B cell (primary cell): Measurements from ENCODE around the gene DOCK1. TPM values are rescaled to one million over a fixed set of nuclear protein-coding genes. Genes with fewer than 3 reads are reported as not detected.

ENCODE experiments used
- ATAC-seq: fragments of 200-7000 bp; cut with Tn5 transposase; one replicate; pipeline ENCODE4 v1.10.0; 2021; ENCODE audit warnings: low read depth, mild to moderate bottlenecking, moderate number of reproducible peaks, moderate library complexity
- CTCF ChIA-PET: fragments of 350-600 bp; sonication (Branson Sonifier 250); formaldehyde crosslinking; loops from one replicate; lab custom pipeline; 2021; ENCODE audit warnings: antibody characterized with exemption, inconsistent platforms; lab: Charles Lee
- POLR2A ChIA-PET: fragments of 350-600 bp; sonication (Branson Sonifier 250); formaldehyde crosslinking; loops from one replicate; lab custom pipeline; 2021; ENCODE audit warnings: antibody characterized with exemption; lab: Charles Lee
- DNase-seq: peaks from one replicate; pipeline ENCODE4 v3.0.0; 2013
- H2AFZ ChIP-seq: 2 replicates; pipeline ENCODE4 v1.6.1; 2012; ENCODE audit warnings: mild to moderate bottlenecking, low read depth, low read length; ENCODE audit not compliant: insufficient read depth, poor library complexity, severe bottlenecking
- H3K27ac ChIP-seq, 2 donors: 1 replicate in 1 of 2; 2 replicates in 1 of 2; pipeline ENCODE4 v1.5.1; 2012 to 2013; ENCODE audit warnings: low read length in 2 of 2, mild to moderate bottlenecking in 2 of 2, moderate library complexity in 1 of 2
- H3K27me3 ChIP-seq, 4 experiments: fragments of 200-600 bp in 1 of 4; sonication (generic) in 1 of 4; replicated peaks in 1 of 4; 1 replicate in 2 of 4; 2 replicates in 2 of 4; pipeline versions ENCODE4 v1.6.1 to v1.7.0; 2013 to 2016; ENCODE audit warnings: low read length in 3 of 4, mild to moderate bottlenecking in 2 of 4, mixed read lengths in 1 of 4, moderate library complexity in 1 of 4; ENCODE audit not compliant: insufficient read depth in 4 of 4, control insufficient read depth in 3 of 4; ENCODE audit errors: control extremely low read depth in 1 of 4
- H3K36me3 ChIP-seq, 2 experiments: replicated peaks in 1 of 2; 1 replicate in 1 of 2; 2 replicates in 1 of 2; pipeline versions ENCODE4 v1.6.1 to v1.7.1; 2013; ENCODE audit warnings: low read length in 1 of 2; ENCODE audit not compliant: insufficient read depth in 2 of 2, control insufficient read depth in 1 of 2; ENCODE audit errors: control extremely low read depth in 1 of 2, extremely low read depth in 1 of 2
- H3K4me1 ChIP-seq, 2 donors: fragments of 200-600 bp in 1 of 2; sonication (generic) in 1 of 2; 1 replicate in 1 of 2; 2 replicates in 1 of 2; pipeline versions ENCODE4 v1.5.1 to v1.6.1; 2013 to 2017; ENCODE audit warnings: low read length in 2 of 2; ENCODE audit not compliant: control insufficient read depth in 2 of 2, insufficient read depth in 2 of 2
- H3K4me2 ChIP-seq: replicated peaks from 2 replicates; pipeline ENCODE3; 2012; ENCODE audit warnings: mild to moderate bottlenecking, low read depth, low read length; ENCODE audit not compliant: poor library complexity, severe bottlenecking
- H3K4me3 ChIP-seq, 5 experiments: fragments of 200-600 bp in 1 of 5; sonication (generic) in 1 of 5; 1 replicate in 3 of 5; 2 replicates in 2 of 5; pipeline versions ENCODE4 v1.5.1 to v1.7.0; 2011 to 2016; ENCODE audit warnings: low read length in 4 of 5, mild to moderate bottlenecking in 4 of 5, low read depth in 2 of 5, control low read depth in 1 of 5, moderate library complexity in 1 of 5; ENCODE audit not compliant: insufficient read depth in 1 of 5; ENCODE audit errors: control extremely low read depth in 1 of 5, extremely low read depth in 1 of 5
- H3K79me2 ChIP-seq: fragments of 200-600 bp; sonication (generic); one replicate; pipeline ENCODE4 v1.6.0; 2016; ENCODE audit warnings: low read length; ENCODE audit not compliant: control insufficient read depth, insufficient read depth
- H3K9ac ChIP-seq: fragments of 200-600 bp; sonication (generic); 2 replicates; pipeline ENCODE4 v1.6.1; 2017; ENCODE audit warnings: mild to moderate bottlenecking, low read length, moderate library complexity
- H3K9me3 ChIP-seq, 3 donors: one replicate each; pipeline versions ENCODE4 v1.6.1 to v1.7.1; 2013; ENCODE audit warnings: low read length in 2 of 3; ENCODE audit not compliant: control insufficient read depth in 2 of 3, insufficient read depth in 1 of 3; ENCODE audit errors: control extremely low read depth in 1 of 3
- H4K20me1 ChIP-seq: 2 replicates; pipeline ENCODE4 v1.6.0; 2012; ENCODE audit warnings: mild to moderate bottlenecking, low read length; ENCODE audit not compliant: insufficient read depth, control insufficient read depth, poor library complexity, severe bottlenecking
- H3K27ac Mint-ChIP-seq: one replicate; pipeline ENCODE4 v1.8.0; 2021; ENCODE audit warnings: mixed read lengths
- H3K27me3 Mint-ChIP-seq: one replicate; pipeline ENCODE4 v1.8.0; 2021; ENCODE audit warnings: mixed read lengths
- H3K4me1 Mint-ChIP-seq: one replicate; pipeline ENCODE4 v1.8.0; 2021; ENCODE audit warnings: mixed read lengths
- H3K4me3 Mint-ChIP-seq: one replicate; pipeline ENCODE4 v1.8.0; 2021; ENCODE audit warnings: mixed read lengths
- H3K9me3 Mint-ChIP-seq: one replicate; pipeline ENCODE4 v1.8.0; 2022; ENCODE audit warnings: mixed read lengths; ENCODE audit not compliant: insufficient read depth
- EZH2 ChIP-seq: IDR thresholded peaks from 2 replicates; pipeline ENCODE4 v1.6.1; 2012; ENCODE audit warnings: borderline replicate concordance, low read depth, mild to moderate bottlenecking, moderate library complexity, low read length; ENCODE audit not compliant: insufficient read depth, poor library complexity, severe bottlenecking
- WGBS: methylation state at CpG from one replicate; pipeline ENCODE4 v1.1.5; 2013; ENCODE audit warnings: missing lambda C conversion rate; ENCODE audit not compliant: insufficient coverage; 5-methylcytosine and 5-hydroxymethylcytosine counted together
- intact Hi-C: fragments of 100-400 bp; cut with micrococcal nuclease; formaldehyde crosslinking; loops from one replicate; pipeline ENCODE4 v1.10.0; 2022
- polyA plus RNA-seq: library from polyadenylated mRNA; depleted of rRNA; stranded (reverse); fragments of >200 nt; gene quantifications from 2 replicates; pipeline ENCODE4 v1.2.3, GENCODE V29; 2012
- total RNA-seq, 2 donors: library from RNA; stranded (reverse); fragments of 120-200 nt in 1 of 2; gene quantifications; 1 replicate in 1 of 2; 2 replicates in 1 of 2; pipeline versions ENCODE4 v1.2.3 to v1.2.4, GENCODE V29; 2013 to 2022
- TF ChIP-seq, protein P1 (sequence below): fragments of 200-600 bp; IDR thresholded peaks from one replicate; pipeline ENCODE4 v1.8.0; 2022; ENCODE audit warnings: antibody characterized with exemption, mild to moderate bottlenecking

Gene DOCK1
- total and polyA plus RNA-seq, 2 donors (not counting 1 experiment from before 2014, with no cell fraction given) = not detected

DNA sequence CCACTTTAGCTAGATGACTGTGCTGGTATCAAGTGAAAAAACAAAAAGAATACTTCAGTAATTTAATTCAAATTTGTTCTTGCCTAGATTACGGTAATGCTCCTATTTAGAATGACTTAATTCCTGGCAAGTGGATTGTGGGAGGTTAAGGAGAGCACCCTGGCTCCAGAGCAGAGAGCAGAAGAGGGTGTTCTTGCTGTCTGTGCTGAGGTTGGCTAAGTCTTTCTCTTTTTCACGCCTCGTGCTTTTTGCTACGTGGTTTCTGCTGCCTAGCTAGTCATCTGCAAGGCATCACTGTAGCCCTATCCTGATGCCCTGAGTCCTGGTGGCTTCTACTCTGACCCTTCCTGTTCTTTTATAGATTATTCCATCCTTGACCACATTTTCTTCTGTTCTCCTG lies 189.8 kb downstream of the DOCK1 start:
- peaks cover 2% of the 10 kb centered on the region for H3K9me3 Mint-ChIP-seq
- H3K9me3 ChIP-seq = peaks cover 0 to 18% (median 0%) of the 10 kb centered on the region in 3 donors
- H3K4me3 Mint-ChIP-seq = no peak overlapping the region
- H3K27ac Mint-ChIP-seq = no peak overlapping the region
- DNase-seq (no peak), ATAC-seq (no peak)
- 100% methylated on average over 1 of the region's 4 CpGs for WGBS
- no peak overlapping the region for H3K4me3 ChIP-seq
- H3K4me1 ChIP-seq = no peaks in the 10 kb centered on the region
- no peaks in the 10 kb centered on the region for H3K27me3 Mint-ChIP-seq
- H4K20me1 ChIP-seq = no peaks in the 10 kb centered on the region
- H3K9ac ChIP-seq = no peak overlapping the region
- H3K79me2 ChIP-seq = no peaks in the 10 kb centered on the region
- TF ChIP-seq EZH2 = no peak
- TF ChIP-seq, protein P1, sequence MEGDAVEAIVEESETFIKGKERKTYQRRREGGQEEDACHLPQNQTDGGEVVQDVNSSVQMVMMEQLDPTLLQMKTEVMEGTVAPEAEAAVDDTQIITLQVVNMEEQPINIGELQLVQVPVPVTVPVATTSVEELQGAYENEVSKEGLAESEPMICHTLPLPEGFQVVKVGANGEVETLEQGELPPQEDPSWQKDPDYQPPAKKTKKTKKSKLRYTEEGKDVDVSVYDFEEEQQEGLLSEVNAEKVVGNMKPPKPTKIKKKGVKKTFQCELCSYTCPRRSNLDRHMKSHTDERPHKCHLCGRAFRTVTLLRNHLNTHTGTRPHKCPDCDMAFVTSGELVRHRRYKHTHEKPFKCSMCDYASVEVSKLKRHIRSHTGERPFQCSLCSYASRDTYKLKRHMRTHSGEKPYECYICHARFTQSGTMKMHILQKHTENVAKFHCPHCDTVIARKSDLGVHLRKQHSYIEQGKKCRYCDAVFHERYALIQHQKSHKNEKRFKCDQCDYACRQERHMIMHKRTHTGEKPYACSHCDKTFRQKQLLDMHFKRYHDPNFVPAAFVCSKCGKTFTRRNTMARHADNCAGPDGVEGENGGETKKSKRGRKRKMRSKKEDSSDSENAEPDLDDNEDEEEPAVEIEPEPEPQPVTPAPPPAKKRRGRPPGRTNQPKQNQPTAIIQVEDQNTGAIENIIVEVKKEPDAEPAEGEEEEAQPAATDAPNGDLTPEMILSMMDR = no peak
- intact Hi-C loops = no loop called here
- H3K4me1 Mint-ChIP-seq = no peaks in the 10 kb centered on the region
- H3K36me3 ChIP-seq = no peaks in the 10 kb centered on the region
- H3K27ac ChIP-seq = no peak overlapping the region
- H3K4me2 ChIP-seq = no peak overlapping the region
- CTCF ChIA-PET = no interaction called here
- POLR2A ChIA-PET = no interaction called here
- no peak overlapping the region for H2AFZ ChIP-seq
- no peaks in the 10 kb centered on the region for H3K27me3 ChIP-seq

DNA sequence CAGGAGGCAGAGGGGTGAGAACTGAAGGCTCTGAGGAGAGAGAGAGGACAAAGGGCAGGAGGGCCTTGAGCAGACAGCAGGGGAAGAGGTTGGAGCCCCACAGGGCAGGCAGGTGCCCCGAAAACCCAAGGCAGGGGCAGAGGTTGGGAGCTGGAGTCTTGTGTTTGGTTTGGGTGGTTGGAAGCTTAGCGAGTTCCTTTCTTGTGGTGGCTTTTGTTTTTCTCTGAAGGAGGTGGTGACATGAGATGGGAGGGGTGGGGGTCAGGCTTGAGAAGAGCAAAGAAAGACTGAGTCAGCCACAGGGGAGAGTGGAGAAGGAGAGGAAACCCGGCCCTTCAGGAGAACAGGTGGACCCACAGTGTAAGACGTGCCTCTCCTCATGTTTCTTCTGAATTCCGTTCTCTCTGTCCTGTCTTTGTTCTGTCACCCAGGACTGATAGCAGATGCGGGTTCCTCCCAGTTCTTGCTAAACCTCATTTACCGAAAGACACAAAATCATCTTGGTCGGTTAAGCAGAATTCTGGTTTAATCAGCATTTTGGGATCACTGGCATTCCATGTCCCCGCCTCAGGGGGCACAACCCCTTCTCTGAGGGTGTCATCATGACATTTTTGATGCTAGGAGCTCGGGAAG lies 195.9 kb downstream of the DOCK1 start:
- Mint-ChIP-seq H3K4me1 (no peaks in the 10 kb centered on the region), H3K4me3 (no peak overlapping the region), H3K27me3 (no peaks in the 10 kb centered on the region), H3K27ac (no peak overlapping the region), H3K9me3 (peaks cover 2% of the 10 kb centered on the region)
- no peaks in the 10 kb centered on the region for H3K36me3 ChIP-seq
- intact Hi-C loops = no loop called here
- H3K27ac ChIP-seq = no peak overlapping the region
- WGBS = 91% methylated on average over 10 of the region's 10 CpGs
- H3K79me2 ChIP-seq = no peaks in the 10 kb centered on the region
- H3K4me2 ChIP-seq = no peak overlapping the region
- H3K27me3 ChIP-seq = no peaks in the 10 kb centered on the region
- H4K20me1 ChIP-seq = no peaks in the 10 kb centered on the region
- no peaks in the 10 kb centered on the region for H3K4me1 ChIP-seq
- H3K9me3 ChIP-seq = peaks cover 0 to 21% (median 0%) of the 10 kb centered on the region in 3 donors
- H2AFZ ChIP-seq = no peak overlapping the region
- ChIA-PET CTCF (no interaction called here), POLR2A (no interaction called here)
- TF ChIP-seq, protein P1 = no peak
- no peak for TF ChIP-seq EZH2
- no peak overlapping the region for H3K9ac ChIP-seq
- ATAC-seq = no peak
- no peak for DNase-seq
- H3K4me3 ChIP-seq = no peak overlapping the region
